Measurements from ENCODE around the gene NCK2.
A peak's percentile ranks its signal among the peaks of the same experiment; 100 is the strongest.

Gene NCK2

GRCh38 chr2:105736145-105736544, 8.6 kb upstream of the NCK2 start:
- DNase-seq (ENCODE audit: low spot score), result no peak

- no peak for DNase-seq (ENCODE audit: low spot score)
Measured at GRCh38 chr2:105737980-105738657, 6.6 kb upstream of the NCK2 start.

GRCh38 chr2:105738658-105739241, 6.0 kb upstream of the NCK2 start:
- DNase-seq (ENCODE audit: low spot score), result no peak

- DNase-seq (ENCODE audit: low spot score), result no peak
Measured at GRCh38 chr2:105739426-105739825, 5.3 kb upstream of the NCK2 start.

- no peak for DNase-seq (ENCODE audit: low spot score)
Measured at GRCh38 chr2:105739944-105740530, 4.7 kb upstream of the NCK2 start.

GRCh38 chr2:105741174-105741573, 3.5 kb upstream of the NCK2 start:
- no peak for DNase-seq (ENCODE audit: low spot score)

GRCh38 chr2:105741617-105742016, 3.1 kb upstream of the NCK2 start:
- no peak for DNase-seq (ENCODE audit: low spot score)

- DNase-seq (ENCODE audit: low spot score), result peak; percentile 77
Measured at GRCh38 chr2:105744091-105744908, 412 bp upstream of the NCK2 start.

- DNase-seq (ENCODE audit: low spot score), result peak; percentile 56
Measured at GRCh38 chr2:105746177-105747080, 1.7 kb downstream of the NCK2 start.

- DNase-seq (ENCODE audit: low spot score), result no peak
Measured at GRCh38 chr2:105747254-105747894, 2.7 kb downstream of the NCK2 start.

- no peak for DNase-seq (ENCODE audit: low spot score)
Measured at GRCh38 chr2:105747991-105748390, 3.3 kb downstream of the NCK2 start.

- DNase-seq (ENCODE audit: low spot score), result no peak
Measured at GRCh38 chr2:105748566-105748965, 3.9 kb downstream of the NCK2 start.

GRCh38 chr2:105749583-105750400, 5.1 kb downstream of the NCK2 start:
- no peak for DNase-seq (ENCODE audit: low spot score)

- DNase-seq (ENCODE audit: low spot score), result no peak
Measured at GRCh38 chr2:105750735-105751134, 6.0 kb downstream of the NCK2 start.

- no peak for DNase-seq (ENCODE audit: low spot score)
Measured at GRCh38 chr2:105751272-105751671, 6.6 kb downstream of the NCK2 start.

- DNase-seq (ENCODE audit: low spot score), result no peak
Measured at GRCh38 chr2:105752691-105753358, 8.1 kb downstream of the NCK2 start.

- DNase-seq (ENCODE audit: low spot score), result no peak
Measured at GRCh38 chr2:105753380-105753779, 8.7 kb downstream of the NCK2 start.

- DNase-seq (ENCODE audit: low spot score), result no peak
Measured at GRCh38 chr2:105754011-105754410, 9.3 kb downstream of the NCK2 start.

- DNase-seq (ENCODE audit: low spot score), result no peak
Measured at GRCh38 chr2:105754994-105755393, 10.3 kb downstream of the NCK2 start.

- DNase-seq (ENCODE audit: low spot score), result no peak
Measured at GRCh38 chr2:105755895-105756294, 11.2 kb downstream of the NCK2 start.
